Left lung (tissue), 10 donors: ENCODE results near the gene DCTPP1. TPM values are rescaled to one million over a fixed set of nuclear protein-coding genes. Genes with fewer than 3 reads are reported as not detected.
A peak's percentile ranks its signal among the peaks of the same experiment; 100 is the strongest.

Experiments
- ATAC-seq: fragments of 200-7000 bp; cut with Tn5 transposase; one replicate; pipeline ENCODE4 v1.9.1; 2020; ENCODE audit warnings: moderate library complexity
- DNase-seq, 4 donors: peaks; one replicate each; pipeline ENCODE4 v3.0.0-alpha.2; 2013 to 2020
- H3K27ac ChIP-seq, 2 donors: fragments of 200-600 bp; sonication (generic) in 1 of 2; one replicate each; pipeline versions ENCODE4 v1.5.0 to v1.8.0; 2020 to 2021
- H3K27me3 ChIP-seq, 2 donors: fragments of 200-600 bp; sonication (generic) in 1 of 2; one replicate each; pipeline versions ENCODE4 v1.5.0 to v1.8.0; 2020 to 2021
- H3K36me3 ChIP-seq, 2 donors: fragments of 200-600 bp; sonication (generic) in 1 of 2; one replicate each; pipeline versions ENCODE4 v1.5.0 to v1.8.0; 2020 to 2021
- H3K4me1 ChIP-seq, 2 donors: fragments of 200-600 bp; one replicate each; pipeline ENCODE4 v1.8.0; 2021
- H3K4me3 ChIP-seq, 2 donors: fragments of 200-600 bp; sonication (generic) in 1 of 2; one replicate each; pipeline versions ENCODE4 v1.5.0 to v1.8.0; 2020 to 2021; ENCODE audit warnings: mild to moderate bottlenecking in 1 of 2
- H3K9me3 ChIP-seq, 2 donors: fragments of 200-600 bp; sonication (generic) in 1 of 2; one replicate each; pipeline versions ENCODE4 v1.5.0 to v1.8.0; 2020 to 2021
- intact Hi-C, 2 donors: fragments of 100-400 bp; cut with DNase I; formaldehyde crosslinking; loops; one replicate each; pipeline versions ENCODE4 v1.11.2 to v1.14.2; 2022
- polyA plus RNA-seq, 6 donors: library from polyadenylated mRNA; unstranded; fragments of 120-200 nt; gene quantifications; one replicate each; pipeline ENCODE4 v1.2.1, GENCODE V29; 2013; ENCODE audit not compliant: insufficient read length in 6 of 6
- total RNA-seq, 2 donors: library from RNA; stranded (reverse); fragmentation: NEBNext Ultra II Directional; extraction: Animal tissue kit (Norgen Biotek cat#: 25700); gene quantifications; one replicate each; pipeline ENCODE4 v1.2.1, GENCODE V29; 2021
- TF ChIP-seq, protein P1 (sequence below), 2 donors: fragments of 200-600 bp; sonication (generic) in 1 of 2; IDR thresholded peaks; one replicate each; pipeline versions ENCODE4 v1.5.0 to v1.8.0; 2021; ENCODE audit warnings: antibody characterized with exemption in 2 of 2
- donor health status: DM: no; HTN: yes; CAD: no.
- donor health status: DM: no; HTN: no; CAD: no.

DCTPP1 gene
- total and polyA plus RNA-seq, 8 donors = 26.2 to 49.3 (median 37.0) TPM

DNA sequence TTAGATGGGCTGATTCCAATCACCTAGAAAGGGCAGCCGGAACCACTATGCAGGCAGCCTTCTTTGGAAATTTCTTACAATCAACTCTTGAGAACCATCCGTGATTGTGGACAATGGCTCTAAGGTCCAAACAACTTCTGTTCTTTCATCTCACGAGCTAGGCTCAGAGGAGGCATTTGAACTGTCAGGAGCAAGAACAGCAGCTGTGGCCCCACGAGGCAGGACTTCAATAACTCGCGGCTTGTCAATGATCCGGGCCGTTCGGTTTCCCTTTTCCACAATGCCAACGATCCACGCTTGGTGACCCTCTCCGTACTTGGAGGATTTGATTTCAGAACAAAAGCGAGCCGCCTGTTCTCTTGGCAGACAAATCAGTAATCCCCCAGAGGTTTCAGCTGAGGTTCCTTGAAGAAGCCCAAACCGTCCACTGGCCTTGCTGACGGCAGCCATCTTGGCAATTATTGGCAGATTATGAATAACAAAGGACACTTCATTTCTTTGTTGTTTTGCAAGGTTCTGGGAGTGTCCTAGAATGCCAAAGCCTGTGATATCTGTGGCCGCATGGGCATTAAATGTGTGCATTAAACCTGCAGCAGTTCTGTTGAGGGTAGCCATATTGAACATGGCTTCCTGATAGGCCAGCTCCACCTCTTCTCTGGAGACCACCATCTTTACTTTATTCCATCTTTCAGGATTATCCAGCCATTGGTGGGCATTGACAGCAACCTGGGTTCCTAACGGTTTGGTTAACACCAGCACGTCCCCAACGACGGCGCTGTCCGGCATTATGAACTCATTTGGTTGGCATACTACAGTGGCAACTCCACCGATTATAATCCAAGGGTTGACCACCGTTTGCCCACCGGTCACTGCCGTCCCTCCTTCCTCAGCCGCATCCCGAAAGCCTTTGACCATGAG lies 14.7 kb upstream of the DCTPP1 start:
- intact Hi-C loops = no loop called here
- Histone ChIP-seq H3K27me3 (no peaks in the 10 kb centered on the region), H3K9me3 (no peaks in the 10 kb centered on the region), H3K27ac (peak overlapping the region in 1 of 2 donors; percentile 98), H3K4me3 (peak overlapping the region; percentile 77 to 84), H3K4me1 (peaks cover 7 to 30% of the 10 kb centered on the region in 2 donors), H3K36me3 (peaks cover 0 to 13% of the 10 kb centered on the region in 2 donors)
- ATAC-seq (no peak), DNase-seq (no peak)
- TF ChIP-seq, protein P1, sequence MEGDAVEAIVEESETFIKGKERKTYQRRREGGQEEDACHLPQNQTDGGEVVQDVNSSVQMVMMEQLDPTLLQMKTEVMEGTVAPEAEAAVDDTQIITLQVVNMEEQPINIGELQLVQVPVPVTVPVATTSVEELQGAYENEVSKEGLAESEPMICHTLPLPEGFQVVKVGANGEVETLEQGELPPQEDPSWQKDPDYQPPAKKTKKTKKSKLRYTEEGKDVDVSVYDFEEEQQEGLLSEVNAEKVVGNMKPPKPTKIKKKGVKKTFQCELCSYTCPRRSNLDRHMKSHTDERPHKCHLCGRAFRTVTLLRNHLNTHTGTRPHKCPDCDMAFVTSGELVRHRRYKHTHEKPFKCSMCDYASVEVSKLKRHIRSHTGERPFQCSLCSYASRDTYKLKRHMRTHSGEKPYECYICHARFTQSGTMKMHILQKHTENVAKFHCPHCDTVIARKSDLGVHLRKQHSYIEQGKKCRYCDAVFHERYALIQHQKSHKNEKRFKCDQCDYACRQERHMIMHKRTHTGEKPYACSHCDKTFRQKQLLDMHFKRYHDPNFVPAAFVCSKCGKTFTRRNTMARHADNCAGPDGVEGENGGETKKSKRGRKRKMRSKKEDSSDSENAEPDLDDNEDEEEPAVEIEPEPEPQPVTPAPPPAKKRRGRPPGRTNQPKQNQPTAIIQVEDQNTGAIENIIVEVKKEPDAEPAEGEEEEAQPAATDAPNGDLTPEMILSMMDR (IDR thresholded peaks at IDR 0.05) = no peak

DNA sequence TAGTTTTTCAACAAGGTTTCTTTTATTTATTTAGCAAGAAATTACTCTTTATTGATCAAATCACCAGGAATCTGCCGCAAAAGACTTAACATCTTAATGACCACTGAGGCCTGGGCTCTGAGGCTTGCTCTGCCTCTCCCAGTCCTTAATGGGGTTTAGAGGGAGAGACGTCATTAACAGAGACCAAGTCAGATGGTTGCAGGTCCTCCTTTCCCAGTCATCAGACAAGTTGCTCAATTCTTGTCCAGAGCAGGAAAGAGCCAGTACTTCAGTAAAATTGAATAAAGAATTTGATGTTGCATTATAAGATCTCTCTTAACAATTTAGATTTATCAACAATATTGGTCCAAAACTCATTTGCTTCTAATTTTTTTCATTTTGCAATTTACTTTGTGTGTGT lies 13.8 kb upstream of the DCTPP1 start:
- ATAC-seq (no peak), DNase-seq (no peak)
- Histone ChIP-seq H3K27me3 (no peaks in the 10 kb centered on the region), H3K9me3 (no peaks in the 10 kb centered on the region), H3K36me3 (peaks cover 0 to 13% of the 10 kb centered on the region in 2 donors), H3K4me3 (peak overlapping the region in 1 of 2 donors; percentile 84), H3K27ac (no peak overlapping the region), H3K4me1 (peaks cover 7 to 30% of the 10 kb centered on the region in 2 donors)
- intact Hi-C loops = no loop called here
- TF ChIP-seq, protein P1 (IDR thresholded peaks at IDR 0.05) = no peak

DNA sequence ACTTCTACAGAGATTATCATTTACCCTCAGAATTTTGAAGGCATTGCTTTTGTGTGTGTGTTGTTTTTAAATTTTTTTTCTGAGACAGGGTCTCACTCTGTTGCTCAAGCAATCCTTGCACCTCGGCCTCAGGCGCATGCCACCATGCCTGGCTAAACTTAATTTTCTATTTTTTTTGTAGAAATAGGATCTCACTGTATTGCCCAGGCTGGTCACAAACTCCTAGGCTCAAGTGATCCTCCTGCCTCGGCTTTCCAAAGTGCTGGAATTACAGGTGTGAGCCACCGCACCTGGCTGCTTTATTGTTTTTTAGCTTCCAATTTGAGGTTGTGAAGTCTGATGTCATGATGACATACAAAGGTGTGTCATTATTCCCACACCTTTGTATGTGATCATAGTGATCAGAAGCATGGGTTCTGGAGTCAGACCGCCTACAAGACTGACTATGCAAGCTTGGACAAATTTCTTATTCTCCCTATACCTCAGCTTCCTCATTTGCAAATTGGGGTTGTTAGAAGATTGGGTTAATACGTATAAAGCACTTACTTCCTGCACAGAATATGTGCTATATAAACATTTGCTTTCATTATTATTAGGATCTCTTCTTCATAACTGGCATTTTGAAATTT lies 10.0 kb upstream of the DCTPP1 start:
- ATAC-seq (no peak), DNase-seq (no peak)
- intact Hi-C loops = no loop called here
- Histone ChIP-seq H3K27ac (no peak overlapping the region), H3K36me3 (peaks cover 0 to 13% of the 10 kb centered on the region in 2 donors), H3K27me3 (no peaks in the 10 kb centered on the region), H3K9me3 (no peaks in the 10 kb centered on the region), H3K4me1 (peaks cover 6 to 23% of the 10 kb centered on the region in 2 donors), H3K4me3 (no peak overlapping the region)
- TF ChIP-seq, protein P1 (IDR thresholded peaks at IDR 0.05) = no peak

DNA sequence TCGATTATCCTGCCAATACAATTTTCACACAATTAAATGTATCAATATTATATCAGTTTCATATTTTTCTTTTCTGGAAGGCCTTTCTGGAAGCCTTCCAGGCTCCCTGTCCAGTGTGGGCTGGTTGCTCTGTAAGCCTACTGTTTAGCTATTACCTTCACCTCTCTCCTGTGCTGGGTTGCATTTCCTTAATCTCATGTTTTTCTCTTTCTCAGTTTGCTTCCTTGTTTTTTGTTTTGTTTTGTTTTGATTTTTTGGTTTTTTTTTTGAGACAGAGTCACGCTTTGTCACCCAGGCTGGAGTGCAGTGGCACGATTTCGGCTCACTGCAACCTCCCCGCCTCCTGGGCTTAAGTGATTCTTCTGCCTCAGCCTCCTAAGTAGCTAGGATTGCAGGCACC lies 9.0 kb upstream of the DCTPP1 start:
- no peak overlapping the region for H3K27ac ChIP-seq
- intact Hi-C loops = no loop called here

More for the DNA sequence above, 9.0 kb upstream of the DCTPP1 start:
- Histone ChIP-seq H3K9me3 (no peaks in the 10 kb centered on the region), H3K27me3 (no peaks in the 10 kb centered on the region), H3K4me1 (peaks cover 0 to 13% of the 10 kb centered on the region in 2 donors), H3K36me3 (peaks cover 0 to 12% of the 10 kb centered on the region in 2 donors), H3K4me3 (no peak overlapping the region)
- TF ChIP-seq, protein P1 (IDR thresholded peaks at IDR 0.05) = no peak
- no peak for ATAC-seq
- DNase-seq = no peak
